Subcutaneous abdominal adipose tissue (tissue), 5 donors: Measurements from ENCODE around the gene SLC15A1.

Experiments
- H3K27ac ChIP-seq: one replicate; pipeline ENCODE4 v1.7.0; 2013; ENCODE audit warnings: low read depth, mild to moderate bottlenecking, inconsistent platforms, low read length, moderate library complexity
- H3K27me3 ChIP-seq, 5 donors: one replicate each; pipeline ENCODE4 v1.7.0; 2013; ENCODE audit warnings: low read length in 5 of 5, inconsistent platforms in 1 of 5; ENCODE audit not compliant: control insufficient read depth in 5 of 5, insufficient read depth in 4 of 5
- H3K36me3 ChIP-seq, 5 donors: one replicate each; pipeline ENCODE4 v1.7.0; 2013; ENCODE audit warnings: low read length in 5 of 5; ENCODE audit not compliant: control insufficient read depth in 5 of 5, insufficient read depth in 5 of 5
- H3K4me1 ChIP-seq, 5 donors: one replicate each; pipeline ENCODE4 v1.7.0; 2013; ENCODE audit warnings: low read length in 5 of 5, mild to moderate bottlenecking in 3 of 5, moderate library complexity in 1 of 5; ENCODE audit not compliant: control insufficient read depth in 5 of 5, insufficient read depth in 5 of 5
- H3K4me3 ChIP-seq, 5 donors: one replicate each; pipeline ENCODE4 v1.7.0; 2013; ENCODE audit warnings: low read length in 5 of 5, low read depth in 1 of 5
- H3K9ac ChIP-seq, 5 donors: one replicate each; pipeline ENCODE4 v1.7.0; 2013; ENCODE audit warnings: low read length in 5 of 5, mild to moderate bottlenecking in 4 of 5, moderate library complexity in 3 of 5
- H3K9me3 ChIP-seq, 5 donors: one replicate each; pipeline ENCODE4 v1.7.0; 2013; ENCODE audit warnings: low read length in 5 of 5; ENCODE audit not compliant: control insufficient read depth in 5 of 5
- donor health status: healthy.
- donor health status: healthy.
- donor health status: healthy.
- donor health status: healthy.
- donor health status: healthy.

Gene SLC15A1

DNA sequence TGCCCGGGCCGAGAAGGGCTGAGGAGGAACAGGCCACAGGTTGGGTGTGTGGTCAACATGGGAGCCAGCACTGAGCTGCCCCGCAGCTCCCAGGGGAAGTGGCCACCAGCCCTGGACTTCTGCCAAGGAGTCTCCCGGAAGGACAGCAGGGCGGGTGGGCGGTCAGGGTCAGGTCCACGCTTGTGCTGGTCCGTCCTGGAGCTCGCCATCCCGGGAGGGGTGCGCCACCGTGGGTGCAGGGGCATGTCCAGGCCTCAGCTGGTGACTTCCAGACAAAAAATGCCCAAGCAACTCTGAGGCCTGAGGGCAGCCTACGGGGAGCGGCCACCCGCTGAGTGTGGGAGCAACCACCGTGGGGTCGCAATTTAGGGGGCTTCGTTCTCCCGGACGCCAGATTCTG lies 21.4 kb upstream of the SLC15A1 start:
- Histone ChIP-seq H3K4me3 (no peak overlapping the region), H3K27me3 (no peaks in the 10 kb centered on the region), H3K9ac (no peak overlapping the region), H3K4me1 (no peaks in the 10 kb centered on the region), H3K36me3 (no peaks in the 10 kb centered on the region), H3K27ac (no peak overlapping the region), H3K9me3 (no peaks in the 10 kb centered on the region)

DNA sequence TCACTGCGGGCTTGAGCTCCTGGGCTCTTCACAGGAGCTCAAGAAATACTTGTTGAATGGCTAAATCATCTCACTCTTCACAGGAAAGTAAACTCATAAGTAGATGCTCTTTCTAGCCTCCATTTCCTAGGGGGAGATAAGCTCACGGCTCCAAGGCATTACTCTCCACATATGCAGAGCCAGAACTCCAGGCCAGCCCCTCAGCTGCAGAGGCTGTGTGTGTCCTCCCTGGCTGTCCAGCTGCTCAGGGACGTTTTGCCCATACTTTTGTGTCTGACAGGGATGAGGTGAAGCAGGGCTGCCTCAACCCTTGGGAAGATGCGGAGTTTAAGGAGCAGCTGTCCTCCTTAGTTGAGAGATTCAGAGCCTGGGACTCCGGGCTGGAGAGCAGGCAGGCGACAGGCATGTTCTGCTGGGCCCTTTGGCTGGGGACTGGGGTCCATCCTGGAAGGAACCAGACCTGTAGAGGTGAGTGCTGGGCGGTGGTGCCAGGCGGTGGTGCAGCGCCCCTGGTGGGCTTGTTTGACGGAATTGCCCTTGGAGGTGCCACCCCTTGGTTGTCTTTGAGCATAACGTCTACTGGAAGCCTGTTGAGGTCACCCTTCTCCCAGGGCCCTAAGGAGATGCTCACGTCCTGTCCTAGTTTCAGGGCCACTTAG lies 20.5 kb upstream of the SLC15A1 start:
- no peak overlapping the region for H3K27ac ChIP-seq
- H3K4me1 ChIP-seq, result no peaks in the 10 kb centered on the region
- H3K27me3 ChIP-seq, result no peaks in the 10 kb centered on the region
- H3K4me3 ChIP-seq, result no peak overlapping the region
- H3K36me3 ChIP-seq, result no peaks in the 10 kb centered on the region
- H3K9ac ChIP-seq, result no peak overlapping the region
- H3K9me3 ChIP-seq, result no peaks in the 10 kb centered on the region

DNA sequence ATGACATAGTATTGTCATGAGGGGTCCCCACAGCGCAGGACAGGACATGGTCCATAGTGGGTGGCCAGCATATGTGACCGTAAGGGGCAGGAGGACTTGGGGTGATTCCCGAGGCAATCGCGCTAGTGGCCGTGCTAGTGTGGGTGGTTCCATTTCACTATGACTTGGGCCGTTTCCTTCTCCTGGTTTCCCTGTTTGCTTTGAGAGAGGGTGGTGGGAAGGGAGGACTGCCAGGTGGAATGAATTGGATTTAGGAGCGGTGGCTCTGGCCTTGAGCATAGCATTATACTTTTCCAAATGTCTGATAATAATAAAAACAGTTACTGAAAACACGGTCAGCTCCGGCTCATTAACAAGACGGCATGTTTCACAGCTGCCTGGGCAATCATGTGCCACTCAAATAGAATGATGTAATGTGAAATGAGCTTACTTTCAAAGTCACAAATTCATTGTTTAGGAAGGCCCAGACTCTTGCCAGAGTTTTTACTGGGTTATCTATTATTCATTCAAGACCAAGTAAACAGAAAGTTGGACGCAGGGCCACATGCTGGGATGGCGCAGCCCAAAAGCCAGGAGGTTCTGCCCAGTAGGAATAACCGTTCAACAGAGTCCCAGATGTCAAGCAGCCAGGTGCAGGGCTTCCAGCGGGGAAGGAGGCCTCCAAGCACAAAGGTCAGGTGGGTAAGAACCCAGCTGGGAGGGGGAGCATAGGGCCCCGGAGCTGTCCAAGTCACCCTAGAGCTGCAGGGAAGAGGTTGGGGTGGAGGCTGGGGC lies 19.6 kb upstream of the SLC15A1 start:
- no peaks in the 10 kb centered on the region for H3K4me1 ChIP-seq
- H3K4me3 ChIP-seq, result no peak overlapping the region
- no peaks in the 10 kb centered on the region for H3K9me3 ChIP-seq
- H3K27me3 ChIP-seq, result no peaks in the 10 kb centered on the region
- no peaks in the 10 kb centered on the region for H3K36me3 ChIP-seq
- H3K27ac ChIP-seq, result no peak overlapping the region
- H3K9ac ChIP-seq, result no peak overlapping the region

DNA sequence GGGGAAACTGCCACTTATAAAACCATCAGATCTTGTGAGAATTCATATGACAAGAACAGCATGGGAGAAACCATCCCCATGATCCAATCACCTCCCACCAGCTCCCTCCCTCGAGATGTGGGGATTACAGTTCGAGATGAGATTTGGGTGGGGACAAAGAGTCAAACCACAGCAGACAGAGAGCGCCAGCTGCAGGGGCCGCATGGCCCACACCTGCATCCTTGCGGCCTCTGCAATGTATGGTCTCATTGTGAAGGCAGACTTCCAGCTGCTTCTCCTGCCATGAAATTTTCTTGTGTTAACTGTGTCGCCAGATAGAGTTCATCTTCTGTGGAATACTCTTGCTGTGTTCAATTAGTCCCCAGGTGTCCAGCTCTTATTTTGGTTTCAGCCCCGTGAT lies 17.3 kb upstream of the SLC15A1 start:
- Histone ChIP-seq H3K36me3 (no peaks in the 10 kb centered on the region), H3K4me3 (no peak overlapping the region), H3K4me1 (no peaks in the 10 kb centered on the region), H3K27ac (no peak overlapping the region), H3K27me3 (peaks cover 0 to 6% (median 0%) of the 10 kb centered on the region in 5 donors), H3K9me3 (no peaks in the 10 kb centered on the region), H3K9ac (no peak overlapping the region)

DNA sequence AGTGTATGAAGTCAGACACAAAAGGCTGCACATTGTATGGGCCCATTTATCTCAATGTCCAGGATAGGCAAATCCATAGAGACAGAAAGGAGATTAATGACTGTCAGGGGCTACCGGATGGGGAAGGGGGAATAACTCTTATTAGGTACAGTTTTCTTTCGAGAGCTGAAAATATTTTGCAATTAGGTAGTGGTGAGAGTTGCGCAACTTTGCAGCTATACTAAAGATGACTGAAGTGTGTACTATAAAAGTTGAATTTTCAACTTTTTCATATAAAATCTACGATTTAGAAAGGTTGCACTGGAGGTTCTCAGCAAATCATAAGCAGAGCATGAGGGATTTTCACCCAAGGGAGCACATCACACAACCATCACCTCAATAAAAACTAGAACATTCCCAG lies 16.1 kb upstream of the SLC15A1 start:
- H3K4me3 ChIP-seq, result no peak overlapping the region
- H3K27ac ChIP-seq, result no peak overlapping the region
- peaks cover 0 to 6% (median 0%) of the 10 kb centered on the region in 5 donors for H3K27me3 ChIP-seq
- H3K36me3 ChIP-seq, result no peaks in the 10 kb centered on the region
- H3K9ac ChIP-seq, result no peak overlapping the region
- no peaks in the 10 kb centered on the region for H3K4me1 ChIP-seq
- H3K9me3 ChIP-seq, result no peaks in the 10 kb centered on the region

DNA sequence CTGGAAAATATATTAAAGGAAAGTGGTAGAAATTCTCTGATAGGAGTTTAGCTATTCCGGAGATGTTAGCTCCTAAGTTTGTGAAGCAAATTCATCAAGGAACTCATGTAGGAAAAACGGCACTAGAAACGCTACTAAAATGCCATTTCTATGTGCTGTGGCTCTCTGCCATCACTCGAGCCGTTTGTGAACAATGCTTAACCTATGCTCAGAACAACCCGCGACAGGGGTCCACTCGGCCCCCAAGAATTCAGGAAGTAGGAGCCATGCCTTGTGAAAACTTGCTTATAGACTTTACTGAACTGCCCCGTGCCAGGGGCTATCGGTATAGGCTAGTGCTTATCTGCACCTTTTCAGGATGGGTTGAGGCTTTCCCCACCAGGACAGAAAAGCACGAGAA lies 14.2 kb upstream of the SLC15A1 start:
- H3K9me3 ChIP-seq, result no peaks in the 10 kb centered on the region
- H3K27me3 ChIP-seq, result peaks cover 0 to 6% (median 0%) of the 10 kb centered on the region in 5 donors
- H3K27ac ChIP-seq, result no peak overlapping the region
- no peak overlapping the region for H3K9ac ChIP-seq
- no peaks in the 10 kb centered on the region for H3K36me3 ChIP-seq
- H3K4me1 ChIP-seq, result peaks cover 0 to 5% (median 3%) of the 10 kb centered on the region in 5 donors
- no peak overlapping the region for H3K4me3 ChIP-seq

DNA sequence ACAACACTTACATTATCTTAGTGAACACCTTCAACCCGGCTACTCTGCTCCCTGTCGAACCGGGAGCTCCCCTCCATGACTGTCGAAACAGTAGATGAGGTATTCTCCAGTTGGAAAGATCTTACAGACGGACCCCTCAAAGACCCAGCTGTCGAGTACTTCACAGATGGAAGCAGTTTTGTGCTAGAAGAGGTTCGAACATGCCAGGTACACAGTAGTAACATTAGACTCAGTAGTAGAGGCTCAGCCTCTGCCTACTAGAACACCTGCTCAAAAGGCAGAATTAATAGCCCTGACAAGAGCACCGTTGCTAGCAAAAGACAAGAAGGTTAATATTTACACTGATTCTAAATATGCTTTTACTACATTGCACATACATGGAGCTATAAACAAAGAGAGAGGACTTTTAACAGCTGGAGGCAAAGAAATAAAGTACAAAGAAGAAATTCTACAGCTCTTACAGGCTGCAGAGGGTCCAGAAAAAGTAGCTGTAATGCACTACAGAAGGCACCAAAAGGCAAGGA lies 13.6 kb upstream of the SLC15A1 start:
- no peaks in the 10 kb centered on the region for H3K36me3 ChIP-seq
- no peak overlapping the region for H3K27ac ChIP-seq
- no peak overlapping the region for H3K4me3 ChIP-seq

DNA sequence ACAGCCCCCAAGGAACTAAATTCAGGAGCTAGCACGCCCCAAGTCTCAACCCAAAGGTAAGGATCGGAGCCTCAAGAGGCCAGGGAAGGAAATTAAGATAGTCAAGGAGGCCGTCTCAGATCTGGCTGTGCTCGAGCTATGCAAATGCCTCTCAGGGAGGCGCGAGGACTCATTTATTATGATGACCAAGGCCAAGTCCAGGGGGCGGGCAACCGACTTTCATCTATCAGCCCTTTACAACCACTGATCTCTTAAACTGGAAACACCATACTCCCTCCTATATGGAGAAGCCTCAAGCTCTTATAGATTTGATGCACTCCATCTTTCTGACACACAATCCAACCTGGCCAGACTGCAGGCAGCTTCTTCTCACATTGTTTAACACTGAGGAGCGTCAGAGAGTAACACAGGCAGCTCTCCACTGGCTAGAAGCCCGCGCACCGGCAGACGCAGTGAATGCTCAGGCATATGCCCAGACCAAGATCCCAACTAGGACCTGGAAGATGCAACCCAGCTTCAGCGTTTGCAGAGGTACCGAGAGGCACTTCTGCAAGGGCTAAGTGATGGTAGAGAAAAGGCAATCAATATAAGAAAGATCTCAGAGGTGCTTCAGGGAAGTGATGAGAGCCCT lies 9.6 kb upstream of the SLC15A1 start:
- no peak overlapping the region for H3K27ac ChIP-seq
- peaks cover 0 to 9% (median 8%) of the 10 kb centered on the region in 5 donors for H3K4me1 ChIP-seq
- H3K9ac ChIP-seq, result peak overlapping the region in 1 of 5 donors; percentile 23
- H3K4me3 ChIP-seq, result peak overlapping the region; percentile 51 to 57 (median 56)
- peaks cover 0 to 6% (median 0%) of the 10 kb centered on the region in 5 donors for H3K27me3 ChIP-seq
- H3K9me3 ChIP-seq, result peaks cover 0 to 4% (median 0%) of the 10 kb centered on the region in 5 donors
- no peaks in the 10 kb centered on the region for H3K36me3 ChIP-seq

More for the DNA sequence above, 13.6 kb upstream of the SLC15A1 start:
- Histone ChIP-seq H3K4me1 (peaks cover 0 to 9% (median 8%) of the 10 kb centered on the region in 5 donors), H3K27me3 (peaks cover 0 to 6% (median 0%) of the 10 kb centered on the region in 5 donors), H3K9me3 (no peaks in the 10 kb centered on the region), H3K9ac (no peak overlapping the region)

DNA sequence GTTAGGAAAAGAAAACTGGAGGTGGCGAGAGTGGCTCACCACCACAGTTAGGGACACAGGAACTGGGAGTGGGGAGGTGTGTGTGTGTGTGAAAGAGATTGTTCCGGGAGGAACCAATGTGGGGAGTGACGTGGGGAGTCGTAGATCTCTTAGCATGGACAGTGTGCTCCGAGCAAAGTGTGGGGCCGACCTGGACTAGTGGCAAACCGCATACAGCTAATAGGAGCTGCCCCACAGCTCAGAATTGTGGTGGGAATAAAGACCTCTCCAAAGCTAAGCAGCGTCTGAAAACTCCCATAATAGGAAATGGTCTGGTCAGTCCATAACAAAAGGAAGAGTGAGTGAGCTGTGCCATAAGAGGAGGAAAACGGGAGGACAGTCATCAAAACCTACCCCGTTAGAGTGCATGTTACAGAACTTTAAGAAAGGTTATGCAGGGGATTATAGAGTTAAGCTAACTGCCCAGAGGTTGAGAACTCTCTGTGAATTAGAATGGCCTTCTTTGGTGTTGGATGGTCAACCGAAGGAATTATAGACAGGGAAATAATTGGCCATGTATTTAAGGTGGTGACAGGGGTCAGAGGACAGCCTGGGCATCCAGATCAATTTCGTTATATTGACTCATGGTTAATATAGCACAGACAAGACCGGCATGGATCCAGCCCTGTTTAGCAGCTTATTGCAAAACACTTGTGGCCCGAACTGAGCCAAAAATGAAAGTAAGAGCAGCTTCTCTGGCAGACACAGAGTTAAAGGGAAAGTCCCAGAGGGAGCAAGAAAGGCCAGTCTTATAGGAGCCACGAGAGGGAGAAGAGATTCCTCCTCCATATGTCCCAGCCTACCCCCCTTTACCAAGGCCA lies 8.9 kb upstream of the SLC15A1 start:
- Histone ChIP-seq H3K9ac (peak overlapping the region in 1 of 5 donors; percentile 23), H3K4me1 (peaks cover 0 to 9% (median 8%) of the 10 kb centered on the region in 5 donors), H3K27me3 (peaks cover 0 to 5% (median 0%) of the 10 kb centered on the region in 5 donors), H3K36me3 (no peaks in the 10 kb centered on the region), H3K4me3 (peak overlapping the region; percentile 51 to 57 (median 56)), H3K27ac (no peak overlapping the region), H3K9me3 (peaks cover 0 to 4% (median 0%) of the 10 kb centered on the region in 5 donors)
